Coronary artery (tissue), 2 donors: Measurements from ENCODE around the gene AGPAT3.

Source experiments
- DNase-seq: peaks from one replicate; pipeline ENCODE4 v3.0.0-alpha.2; 2017; ENCODE audit warnings: low spot score
- H3K27ac ChIP-seq, 2 donors: fragments of 200-600 bp; sonication (generic); one replicate each; pipeline ENCODE4 v1.5.1; 2016 to 2019
- H3K4me3 ChIP-seq: fragments of 200-600 bp; sonication (generic); 2 replicates; pipeline ENCODE4 v1.5.1; 2016; ENCODE audit warnings: mild to moderate bottlenecking, moderate library complexity
- CTCF ChIP-seq: fragments of 200-600 bp; sonication (generic); IDR thresholded peaks from one replicate; pipeline ENCODE4 v1.5.1; 2019; ENCODE audit warnings: antibody characterized with exemption

AGPAT3 gene

GRCh38 chr21:43827015-43827611 is 37.9 kb upstream of the AGPAT3 start:
- Histone ChIP-seq H3K4me3 (no peak overlapping the region), H3K27ac (no peak overlapping the region)
- DNase-seq: no peak
- TF ChIP-seq CTCF: no peak

- H3K27ac ChIP-seq: no peak overlapping the region
- TF ChIP-seq CTCF: no peak
- DNase-seq: no peak
- no peak overlapping the region for H3K4me3 ChIP-seq
Measured at GRCh38 chr21:43829161-43829560, 35.9 kb upstream of the AGPAT3 start.

GRCh38 chr21:43829575-43830119 is 35.4 kb upstream of the AGPAT3 start:
- DNase-seq: no peak
- Histone ChIP-seq H3K27ac (no peak overlapping the region), H3K4me3 (no peak overlapping the region)
- no peak for TF ChIP-seq CTCF

GRCh38 chr21:43832158-43832550 is 32.9 kb upstream of the AGPAT3 start:
- no peak for DNase-seq
- H3K4me3 ChIP-seq: no peak overlapping the region

GRCh38 chr21:43832648-43833047 is 32.4 kb upstream of the AGPAT3 start:
- no peak for DNase-seq
- no peak overlapping the region for H3K27ac ChIP-seq
- no peak overlapping the region for H3K4me3 ChIP-seq
- no peak for TF ChIP-seq CTCF

More at GRCh38 chr21:43832158-43832550, 32.9 kb upstream of the AGPAT3 start:
- H3K27ac ChIP-seq: no peak overlapping the region
- no peak for TF ChIP-seq CTCF

GRCh38 chr21:43834146-43834905 is 30.7 kb upstream of the AGPAT3 start:
- no peak for TF ChIP-seq CTCF
- no peak overlapping the region for H3K4me3 ChIP-seq

GRCh38 chr21:43835050-43835449 is 30.0 kb upstream of the AGPAT3 start:
- DNase-seq: no peak
- TF ChIP-seq CTCF: no peak
- Histone ChIP-seq H3K27ac (no peak overlapping the region), H3K4me3 (no peak overlapping the region)

More at GRCh38 chr21:43834146-43834905, 30.7 kb upstream of the AGPAT3 start:
- DNase-seq: no peak
- H3K27ac ChIP-seq: no peak overlapping the region
